Tongue (tissue), 2 donors: ENCODE data around the gene EBLN1. TPM values are rescaled to one million over a fixed set of nuclear protein-coding genes. Genes with fewer than 3 reads are reported as not detected.
A peak's percentile ranks its signal among the peaks of the same experiment; 100 is the strongest.

Experiments
- DNase-seq: peaks from one replicate; pipeline ENCODE4 v3.0.0-alpha.2; 2015
- total RNA-seq: library from RNA; depleted of rRNA; stranded (reverse); fragments of >200 nt; gene quantifications from one replicate; pipeline ENCODE4 v1.2.3, GENCODE V29; 2014

The EBLN1 gene
- total RNA-seq: not detected

DNA sequence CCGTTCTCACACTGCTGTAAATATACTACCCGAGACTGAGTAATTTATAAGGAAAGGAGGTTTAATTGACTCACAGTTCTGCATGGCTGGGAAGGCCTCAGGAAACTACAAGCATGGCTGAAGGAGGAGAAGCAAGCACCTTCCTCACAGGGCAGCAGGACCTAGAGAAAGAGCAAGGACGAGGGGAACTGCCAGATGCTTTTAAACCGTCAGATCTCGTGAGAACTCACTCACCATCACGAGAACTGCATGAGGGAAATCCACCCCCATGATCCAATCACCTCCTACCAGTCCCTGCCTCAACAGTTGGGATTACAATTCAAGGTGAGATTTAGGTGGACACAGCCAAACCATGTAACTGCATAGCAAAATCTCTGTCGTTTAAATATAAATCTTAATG lies at the start of gene EBLN1:
TSS of gene EBLN1 (minus strand) at position 174 of the 400 bp plus-strand sequence. CDS start 8,032 bp downstream, outside the sequence.
- DNase-seq: no peak

DNA sequence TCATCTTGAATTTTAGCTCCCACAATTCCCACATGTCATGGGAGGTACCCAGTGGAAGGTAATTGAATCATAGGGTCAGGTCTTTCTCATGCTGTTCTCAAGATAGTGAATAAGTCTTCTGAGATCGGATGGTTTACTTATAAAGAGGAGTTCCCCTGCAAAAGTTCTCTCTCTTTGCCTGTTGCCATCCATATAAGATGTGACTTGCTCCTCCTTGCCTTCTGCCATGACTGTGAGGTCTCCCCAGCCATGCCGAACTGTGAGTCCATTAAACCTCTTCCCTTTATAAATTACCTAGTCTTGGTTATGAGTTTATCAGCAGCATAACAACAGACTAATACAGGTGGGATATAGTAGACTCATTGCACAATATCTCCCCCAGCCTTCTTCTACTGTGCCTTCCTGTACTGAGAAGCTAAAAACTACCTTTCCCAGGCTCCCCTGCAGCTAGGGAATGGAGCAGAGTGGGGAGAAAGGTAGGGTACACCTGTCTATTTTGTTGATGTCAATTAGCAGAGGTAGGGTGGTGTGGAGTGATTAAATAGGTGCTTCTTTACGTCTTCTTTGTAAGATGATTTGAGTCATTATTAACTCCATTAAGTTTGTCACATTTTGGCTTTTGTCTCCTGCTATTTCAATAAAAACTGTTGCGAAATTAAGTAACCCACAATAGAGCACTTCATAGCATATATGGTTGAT lies 48.2 kb upstream of the EBLN1 start:
- no peak for DNase-seq

DNA sequence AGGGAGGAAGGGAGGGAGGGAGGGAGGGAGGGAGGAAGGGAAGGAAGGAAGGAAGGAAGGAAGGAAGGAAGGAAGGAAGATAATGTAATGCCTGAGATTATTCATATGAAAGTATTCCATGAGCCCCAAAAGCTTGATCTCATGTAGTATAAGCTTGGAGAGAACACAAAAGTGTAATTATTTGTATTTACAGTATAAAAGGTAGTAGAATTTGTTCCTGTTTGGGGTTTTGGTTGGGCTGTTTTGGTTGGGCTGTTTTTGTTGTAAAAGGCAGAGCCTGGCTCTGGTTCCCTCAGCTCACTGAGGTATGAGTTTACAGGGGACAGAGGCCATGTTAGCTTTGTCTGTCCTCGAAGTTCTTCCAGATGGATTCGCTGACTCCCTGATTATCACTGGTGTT lies 45.3 kb upstream of the EBLN1 start:
- DNase-seq: no peak

DNA sequence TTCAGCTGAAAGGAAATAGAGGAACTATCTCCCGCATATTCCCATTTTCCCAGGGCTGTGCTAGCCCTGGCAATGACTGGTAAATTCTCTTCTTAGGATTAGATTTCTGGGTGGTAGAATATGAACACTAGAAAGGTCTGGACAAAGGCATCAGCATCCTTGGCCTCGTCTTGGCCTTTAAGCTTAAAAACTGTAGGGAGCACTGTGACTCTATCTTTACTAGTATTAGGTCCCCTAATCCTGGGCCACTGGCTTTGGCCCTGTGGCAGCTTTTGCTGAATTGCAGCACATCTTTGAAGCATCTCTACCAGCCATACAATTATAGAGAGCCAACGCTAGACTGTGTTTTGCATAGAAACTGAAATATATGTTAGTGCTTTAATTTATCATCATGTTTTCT lies 41.5 kb upstream of the EBLN1 start:
- DNase-seq: no peak

GRCh38 chr10:22258471-22258870 lies 40.7 kb upstream of the EBLN1 start:
- DNase-seq: peak; percentile 15

- peak; percentile 17 for DNase-seq
These were observed 35.7 kb upstream of the EBLN1 start for GRCh38 chr10:22253580-22253882.

- DNase-seq: peak; percentile 55
These were observed 35.2 kb upstream of the EBLN1 start for GRCh38 chr10:22252801-22253579.

- DNase-seq: peak; percentile 87
These were observed 34.5 kb upstream of the EBLN1 start for GRCh38 chr10:22252224-22252800.

DNA sequence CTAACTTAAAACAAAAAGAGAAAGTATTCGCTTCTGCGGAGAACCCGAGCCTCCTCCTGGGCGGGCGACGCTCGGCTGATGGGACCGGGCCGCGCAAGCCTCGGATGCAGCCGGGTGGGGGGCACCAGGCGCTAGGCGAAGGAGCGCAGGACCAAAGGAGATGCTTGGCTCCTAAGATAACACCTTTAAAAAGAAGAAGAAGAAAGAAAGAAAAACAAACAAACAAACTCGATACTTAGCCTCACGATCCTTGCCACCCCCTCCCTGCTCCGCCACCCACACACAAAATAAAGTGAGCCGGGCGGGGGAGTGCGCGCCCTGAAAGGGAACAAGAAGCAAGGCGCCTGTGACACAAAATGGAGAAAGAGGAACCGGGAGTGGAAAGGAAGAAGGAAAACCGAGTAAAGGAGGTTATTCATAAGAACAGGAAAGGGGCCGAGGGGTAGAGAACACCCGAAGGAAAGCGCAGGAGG lies 34.0 kb upstream of the EBLN1 start:
- peak; percentile 84 for DNase-seq

DNA sequence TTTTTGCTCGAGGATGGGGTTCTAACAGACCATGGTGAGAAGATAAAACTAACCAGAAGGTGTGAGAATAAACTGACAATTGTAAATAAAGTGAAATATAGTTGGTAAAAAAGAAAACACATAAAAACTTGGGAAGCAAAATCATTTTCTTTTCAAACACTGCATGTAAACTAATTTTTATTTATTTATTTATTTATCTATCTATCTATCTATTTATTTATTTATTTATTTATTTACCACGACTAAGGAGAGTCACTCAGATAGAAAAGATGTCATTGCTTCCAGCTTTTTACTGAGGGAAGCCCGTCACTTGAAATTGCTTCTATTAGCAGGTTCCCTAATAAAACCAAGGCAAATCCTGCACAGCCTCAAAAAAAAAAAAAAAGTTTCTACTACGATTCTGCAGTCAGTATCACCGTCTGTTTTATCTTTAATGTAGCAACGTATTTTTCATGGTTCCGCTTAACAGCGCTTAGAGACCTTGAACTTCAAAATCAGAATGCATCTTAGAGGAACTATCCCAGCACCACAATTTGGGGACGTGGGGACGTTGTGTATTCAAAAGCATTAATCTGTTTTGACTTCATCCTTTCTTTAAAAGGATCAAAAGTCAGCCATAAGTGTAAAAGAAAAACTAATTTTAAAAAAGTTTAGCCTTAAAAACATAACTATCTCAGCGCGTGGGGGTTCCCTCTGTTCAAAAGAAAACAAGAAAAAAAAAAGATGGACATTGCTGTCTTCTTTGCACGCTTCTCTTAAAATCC lies 33.3 kb upstream of the EBLN1 start:
- peak; percentile 53 for DNase-seq

DNA sequence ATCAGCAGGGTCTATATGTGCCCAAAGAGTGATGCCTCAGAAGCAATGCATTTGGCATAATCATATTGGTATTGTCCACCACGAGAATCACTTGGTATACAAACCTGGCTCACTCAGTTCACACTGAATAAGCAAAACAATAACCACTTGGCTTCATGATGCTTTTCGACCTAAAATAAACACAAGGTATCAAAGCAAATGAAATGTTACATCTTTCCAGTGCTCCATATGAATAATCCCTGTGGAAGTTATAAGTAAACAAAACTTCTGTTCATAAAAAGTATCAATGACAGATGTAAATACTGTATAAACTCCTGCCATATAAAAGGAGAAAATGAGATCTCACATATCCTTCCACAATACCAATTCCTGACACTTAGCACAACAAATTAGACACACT lies 29.8 kb upstream of the EBLN1 start:
- no peak for DNase-seq

DNA sequence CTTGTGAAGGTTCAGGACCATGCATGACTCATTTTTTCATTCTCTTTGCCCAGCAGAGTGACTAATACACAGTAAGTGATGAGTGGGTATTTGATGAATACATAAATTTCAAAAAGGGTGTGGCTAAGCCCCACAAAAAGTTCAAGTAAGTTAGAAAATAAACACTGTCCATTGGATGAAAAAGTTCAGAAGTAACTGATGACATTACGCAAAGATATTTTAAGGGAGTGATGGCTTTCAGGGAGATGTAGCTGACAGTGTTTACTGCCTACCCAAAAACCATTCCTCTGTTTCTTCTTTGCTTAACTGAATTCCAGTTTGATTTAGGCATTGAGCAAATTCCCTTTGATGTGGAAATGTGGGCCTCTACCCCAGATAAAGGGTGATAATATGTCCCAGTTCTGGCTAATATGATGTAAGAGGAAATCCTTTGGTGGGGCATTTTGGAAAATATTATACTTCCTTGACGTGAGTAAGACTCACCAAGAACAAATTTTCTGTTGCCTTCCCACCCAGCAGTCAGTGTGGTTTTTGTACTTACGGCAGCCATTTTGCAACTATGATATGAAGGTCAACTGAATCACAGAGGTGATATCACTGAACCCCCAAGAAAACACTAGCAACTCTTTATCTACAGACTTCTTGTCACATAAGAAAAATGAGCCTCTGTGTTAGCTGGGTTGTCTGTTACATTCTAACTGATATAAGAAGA lies 29.0 kb upstream of the EBLN1 start:
- DNase-seq: no peak

- no peak for DNase-seq
These were observed 27.8 kb upstream of the EBLN1 start for GRCh38 chr10:22245567-22245966.

GRCh38 chr10:22244855-22245254 lies 27.0 kb upstream of the EBLN1 start:
- no peak for DNase-seq

DNA sequence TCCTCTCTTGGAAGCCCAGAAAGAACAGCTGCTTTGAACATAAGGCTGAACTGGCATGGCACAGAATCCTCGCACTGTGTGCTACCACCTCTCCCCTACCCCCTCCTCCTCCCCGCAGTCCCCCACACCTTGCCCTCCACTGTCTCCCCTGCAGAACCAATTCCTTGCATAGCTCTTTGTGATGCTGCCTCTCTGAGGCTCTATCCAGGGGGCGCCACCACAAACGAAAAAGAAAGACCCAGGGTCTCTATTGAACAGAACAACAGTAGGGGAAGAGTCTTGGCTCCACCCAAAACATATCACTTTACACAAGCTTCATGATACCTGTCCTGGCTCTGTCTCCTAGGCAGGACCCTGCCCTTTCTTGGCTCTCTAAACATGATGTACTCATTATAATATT lies 26.2 kb upstream of the EBLN1 start:
- no peak for DNase-seq

GRCh38 chr10:22243321-22243720 lies 25.5 kb upstream of the EBLN1 start:
- DNase-seq: no peak

GRCh38 chr10:22231260-22231659 lies 13.4 kb upstream of the EBLN1 start:
- DNase-seq: no peak

GRCh38 chr10:22230158-22230833 lies 12.5 kb upstream of the EBLN1 start:
- peak; percentile 87 for DNase-seq

- DNase-seq: no peak
These were observed 12.0 kb upstream of the EBLN1 start for GRCh38 chr10:22229802-22230157.

- DNase-seq: peak; percentile 98
These were observed 11.4 kb upstream of the EBLN1 start for GRCh38 chr10:22228943-22229801.
